Stomach smooth muscle (tissue), 2 donors: ENCODE data around the gene LRRC4C.
"Not testable (repeated sequence)": the region's sequence is repeated elsewhere in the genome, so short reads cannot be mapped to it uniquely, and the experiment has no call there.

Experiments used
- H3K27ac ChIP-seq: one replicate; pipeline ENCODE4 v1.7.0; 2013; ENCODE audit warnings: mild to moderate bottlenecking, low read length, inconsistent platforms
- H3K27me3 ChIP-seq, 2 donors: one replicate each; pipeline ENCODE4 v1.7.0; 2013; ENCODE audit warnings: low read length in 2 of 2; ENCODE audit not compliant: insufficient read depth in 2 of 2, control insufficient read depth in 1 of 2
- H3K36me3 ChIP-seq, 2 donors: one replicate each; pipeline ENCODE4 v1.7.0; 2013; ENCODE audit warnings: low read length in 2 of 2; ENCODE audit not compliant: control insufficient read depth in 2 of 2, insufficient read depth in 2 of 2
- H3K4me1 ChIP-seq: one replicate; pipeline ENCODE4 v1.7.0; 2013; ENCODE audit warnings: low read length; ENCODE audit not compliant: control insufficient read depth, insufficient read depth
- H3K4me3 ChIP-seq, 2 donors: one replicate each; pipeline ENCODE4 v1.7.0; 2013; ENCODE audit warnings: low read length in 2 of 2
- H3K9ac ChIP-seq, 2 donors: one replicate each; pipeline ENCODE4 v1.7.0; 2013; ENCODE audit warnings: low read length in 2 of 2, mild to moderate bottlenecking in 1 of 2
- H3K9me3 ChIP-seq, 2 donors: one replicate each; pipeline ENCODE4 v1.7.0; 2013; ENCODE audit warnings: low read length in 2 of 2; ENCODE audit not compliant: control insufficient read depth in 2 of 2
- donor health status: healthy.
- donor health status: Pancreatic carcinoma.

LRRC4C gene

DNA sequence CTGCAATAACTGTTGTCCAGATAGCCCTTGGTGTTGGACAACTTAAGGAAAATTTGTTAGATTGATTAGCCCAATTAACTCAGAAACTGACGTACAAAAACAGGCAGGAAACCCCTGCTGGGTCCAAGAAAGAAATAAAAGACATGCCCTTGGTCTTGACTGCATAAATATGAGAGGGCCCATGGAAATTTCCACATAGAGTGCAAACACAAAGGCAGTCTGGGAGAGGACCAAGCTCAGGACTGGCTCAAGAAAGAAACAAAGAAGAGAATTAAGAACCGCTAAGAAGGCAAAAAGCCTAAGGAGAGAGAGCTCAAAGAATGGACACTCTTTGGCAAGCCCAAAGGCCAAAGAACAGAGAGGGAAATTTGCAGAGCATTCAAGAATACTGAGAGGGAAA lies 1243.9 kb downstream of the LRRC4C start:
- Histone ChIP-seq H3K4me1 (no peaks in the 10 kb centered on the region), H3K4me3 (no peak overlapping the region), H3K9me3 (no peaks in the 10 kb centered on the region), H3K36me3 (no peaks in the 10 kb centered on the region), H3K9ac (no peak overlapping the region), H3K27ac (no peak overlapping the region), H3K27me3 (no peaks in the 10 kb centered on the region)

DNA sequence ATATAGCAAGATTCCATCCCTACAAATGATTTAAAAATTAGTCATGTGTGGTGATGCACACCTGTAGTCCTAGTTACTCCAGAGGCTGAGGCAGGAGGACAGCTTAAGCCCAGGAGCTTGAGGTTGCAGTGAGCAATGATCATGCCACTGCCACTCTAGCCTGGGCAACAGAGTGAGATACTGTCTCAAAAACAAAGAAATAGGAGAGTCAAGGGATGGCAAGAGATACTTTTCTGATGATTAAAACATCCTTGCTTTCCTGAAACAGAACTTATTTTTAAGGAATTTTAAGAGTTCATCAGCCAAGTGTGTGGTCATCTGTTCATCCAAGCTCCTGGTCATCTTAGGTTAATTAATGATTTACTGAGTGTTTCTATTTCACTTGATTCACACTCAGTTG lies 1252.0 kb downstream of the LRRC4C start:
- Histone ChIP-seq H3K36me3 (no peaks in the 10 kb centered on the region), H3K27ac (no peak overlapping the region), H3K4me3 (no peak overlapping the region), H3K27me3 (no peaks in the 10 kb centered on the region), H3K4me1 (no peaks in the 10 kb centered on the region), H3K9ac (no peak overlapping the region), H3K9me3 (no peaks in the 10 kb centered on the region)

DNA sequence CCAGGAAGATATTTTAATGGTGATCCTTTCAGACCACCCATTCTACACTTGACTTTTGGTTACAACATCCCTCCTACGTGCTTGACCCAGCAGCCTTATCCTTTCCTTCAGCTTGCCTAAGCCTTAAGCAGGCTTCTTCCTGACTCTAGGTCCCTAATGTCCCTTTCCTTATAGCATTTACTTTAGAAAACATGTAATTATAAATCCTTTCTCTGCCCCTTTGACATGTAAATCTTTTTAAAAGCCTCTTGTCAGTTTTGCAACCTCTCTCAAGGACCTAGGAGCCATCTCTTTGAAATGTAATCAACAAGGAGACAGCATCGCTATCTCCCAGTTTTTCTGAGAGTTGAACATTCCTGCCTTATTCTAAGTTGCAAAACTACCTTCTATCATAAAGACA lies 1255.2 kb downstream of the LRRC4C start:
- Histone ChIP-seq H3K27ac (no peak overlapping the region), H3K36me3 (no peaks in the 10 kb centered on the region), H3K27me3 (no peaks in the 10 kb centered on the region), H3K4me1 (no peaks in the 10 kb centered on the region), H3K9ac (no peak overlapping the region), H3K9me3 (no peaks in the 10 kb centered on the region), H3K4me3 (no peak overlapping the region)

DNA sequence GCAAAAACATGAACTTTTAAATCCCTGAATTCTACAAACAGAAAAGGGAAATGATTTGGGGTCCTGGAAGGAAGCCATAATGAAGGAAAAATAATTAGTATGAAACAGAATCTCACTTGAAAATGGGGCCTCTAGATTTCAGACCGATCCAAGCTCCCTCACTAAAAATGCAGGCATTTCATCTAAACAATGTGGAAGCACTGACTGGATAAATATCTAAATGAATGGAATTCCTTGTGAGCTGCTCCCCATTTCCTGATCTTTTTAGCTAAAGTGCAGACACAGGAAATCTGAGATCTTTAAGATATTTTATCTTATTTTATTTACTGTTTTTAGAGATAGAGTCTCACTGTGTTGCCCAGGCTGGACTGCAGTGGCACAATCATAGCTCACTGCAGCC lies 1255.8 kb downstream of the LRRC4C start:
- H3K4me3 ChIP-seq, result no peak overlapping the region
- no peaks in the 10 kb centered on the region for H3K9me3 ChIP-seq
- H3K27ac ChIP-seq, result no peak overlapping the region
- no peaks in the 10 kb centered on the region for H3K27me3 ChIP-seq
- no peaks in the 10 kb centered on the region for H3K36me3 ChIP-seq
- no peak overlapping the region for H3K9ac ChIP-seq
- H3K4me1 ChIP-seq, result no peaks in the 10 kb centered on the region

DNA sequence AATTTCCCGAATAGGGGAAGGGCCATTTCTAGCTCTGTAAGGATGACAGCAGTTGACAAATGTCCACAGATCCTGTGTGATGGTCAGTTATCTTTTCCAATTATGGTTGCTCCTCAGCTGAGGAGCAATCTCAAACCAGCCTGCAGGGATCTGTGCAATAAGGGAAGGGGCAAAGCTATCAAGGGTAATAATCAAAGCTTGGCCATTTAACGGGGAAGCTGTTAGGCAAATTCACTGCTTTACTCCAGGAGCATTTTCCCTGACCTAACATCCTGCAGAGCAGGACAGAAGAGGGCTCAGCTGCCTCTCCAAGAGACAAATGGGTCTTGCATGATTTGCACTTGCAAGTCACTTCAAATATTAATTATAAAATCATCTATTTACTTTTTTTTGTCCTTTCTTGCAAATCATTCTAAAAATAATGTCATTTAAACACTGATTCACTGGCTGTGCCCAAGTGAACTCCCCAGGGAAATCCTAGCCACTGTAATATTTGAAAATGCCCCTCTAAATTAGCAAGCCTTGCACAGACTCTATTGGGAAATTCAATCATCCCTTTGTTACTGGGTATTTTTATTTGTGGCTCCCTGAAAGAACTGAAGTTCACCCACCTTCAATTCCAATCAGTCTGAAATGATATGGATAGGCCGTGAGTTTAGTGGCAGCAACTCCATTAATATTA lies 1256.7 kb downstream of the LRRC4C start:
- Histone ChIP-seq H3K9ac (no peak overlapping the region), H3K4me3 (no peak overlapping the region), H3K27me3 (no peaks in the 10 kb centered on the region), H3K9me3 (no peaks in the 10 kb centered on the region), H3K36me3 (no peaks in the 10 kb centered on the region), H3K27ac (no peak overlapping the region), H3K4me1 (no peaks in the 10 kb centered on the region)

DNA sequence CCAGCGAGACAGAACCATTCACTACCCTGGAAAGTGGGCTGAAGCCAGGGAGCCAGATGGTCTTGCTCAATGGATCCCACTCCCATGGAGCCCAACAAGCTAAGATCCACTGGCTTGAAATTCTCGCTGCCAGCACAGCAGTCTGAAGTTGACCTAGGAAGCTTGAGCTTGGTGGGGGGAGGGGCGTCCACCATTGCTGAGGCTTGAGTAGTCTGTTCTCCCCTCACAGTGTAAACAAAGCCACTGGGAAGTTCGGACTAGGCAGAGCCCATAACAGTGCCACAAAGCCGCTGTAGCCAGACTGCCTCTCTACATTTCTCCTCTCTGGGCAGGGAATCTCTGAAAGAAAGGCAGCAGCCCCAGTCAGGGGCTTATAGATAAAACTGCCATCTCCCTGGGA lies 1266.9 kb downstream of the LRRC4C start:
- H3K27me3 ChIP-seq, H3K4me3 ChIP-seq, H3K9ac ChIP-seq, H3K4me1 ChIP-seq, H3K9me3 ChIP-seq, H3K36me3 ChIP-seq, H3K27ac ChIP-seq: not testable (repeated sequence)

DNA sequence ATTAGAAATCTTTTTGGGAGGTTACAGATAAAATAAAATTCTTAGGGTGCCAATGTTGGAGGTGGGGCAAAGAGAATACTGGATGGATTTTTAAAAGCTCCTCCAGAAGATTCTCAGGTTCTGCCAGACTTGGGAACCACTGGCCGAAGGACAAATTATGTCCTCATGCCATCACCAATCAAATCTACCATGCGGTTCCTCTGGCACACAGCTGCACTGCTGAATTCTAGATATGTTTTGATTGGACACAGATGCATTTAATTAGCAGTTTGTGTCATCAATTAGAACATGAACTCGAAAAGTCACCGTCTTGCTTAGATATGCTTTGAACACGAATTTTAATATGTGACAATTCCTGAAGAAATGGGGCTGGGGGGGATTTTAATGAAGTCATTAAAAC lies 1269.2 kb downstream of the LRRC4C start:
- Histone ChIP-seq H3K9me3 (no peaks in the 10 kb centered on the region), H3K4me1 (no peaks in the 10 kb centered on the region), H3K27me3 (no peaks in the 10 kb centered on the region), H3K36me3 (no peaks in the 10 kb centered on the region), H3K4me3 (no peak overlapping the region), H3K9ac (no peak overlapping the region), H3K27ac (no peak overlapping the region)

DNA sequence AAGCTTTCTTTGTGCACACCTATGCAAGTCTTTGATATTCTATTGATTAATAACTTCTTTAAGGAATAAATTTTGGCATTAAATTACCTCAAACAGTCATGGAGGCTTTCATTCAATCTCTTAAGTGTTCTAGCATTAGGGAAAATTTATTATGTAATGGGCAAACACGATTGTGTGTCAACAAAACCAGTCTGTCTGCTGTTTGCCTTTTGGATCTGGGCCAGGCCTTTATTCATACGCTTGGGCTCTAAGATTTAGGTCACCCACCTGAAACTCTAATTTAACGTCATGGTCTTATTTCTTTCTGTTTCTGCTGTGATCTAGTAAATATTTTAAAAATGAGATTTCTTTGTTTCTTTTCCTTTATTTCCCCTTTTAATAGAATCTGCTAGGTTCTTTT lies 1270.6 kb downstream of the LRRC4C start:
- H3K9ac ChIP-seq, result no peak overlapping the region
- no peaks in the 10 kb centered on the region for H3K9me3 ChIP-seq
- no peaks in the 10 kb centered on the region for H3K36me3 ChIP-seq
- H3K4me1 ChIP-seq, result no peaks in the 10 kb centered on the region
- H3K27me3 ChIP-seq, result no peaks in the 10 kb centered on the region
- H3K4me3 ChIP-seq, result no peak overlapping the region
- no peak overlapping the region for H3K27ac ChIP-seq

DNA sequence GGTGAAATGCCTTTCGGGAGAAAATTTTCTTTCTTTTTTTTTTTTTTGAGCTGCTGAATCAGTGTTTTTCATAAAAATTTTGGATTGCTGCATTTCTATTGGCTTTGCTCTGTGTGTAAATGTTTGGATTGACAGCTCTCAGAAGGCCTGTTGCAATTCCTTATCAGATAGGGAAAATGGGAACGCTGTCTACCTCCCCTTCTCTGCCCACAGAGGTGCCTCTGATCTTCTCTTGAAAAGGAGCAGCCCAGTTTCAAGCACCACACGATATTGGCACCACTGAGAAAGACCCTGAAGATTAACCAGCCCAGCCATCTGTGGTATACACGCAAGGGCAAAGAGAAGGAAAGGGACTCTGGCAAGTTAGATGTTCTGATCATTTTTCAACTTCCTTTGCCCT lies 1272.2 kb downstream of the LRRC4C start:
- no peak overlapping the region for H3K9ac ChIP-seq
- H3K9me3 ChIP-seq, result no peaks in the 10 kb centered on the region
- H3K36me3 ChIP-seq, result no peaks in the 10 kb centered on the region
- no peak overlapping the region for H3K27ac ChIP-seq
- no peaks in the 10 kb centered on the region for H3K27me3 ChIP-seq
- no peak overlapping the region for H3K4me3 ChIP-seq
- H3K4me1 ChIP-seq, result no peaks in the 10 kb centered on the region

- no peaks in the 10 kb centered on the region for H3K36me3 ChIP-seq
- H3K27me3 ChIP-seq, result no peaks in the 10 kb centered on the region
- H3K9ac ChIP-seq, result no peak overlapping the region
- H3K4me3 ChIP-seq, result no peak overlapping the region
- no peak overlapping the region for H3K27ac ChIP-seq
- no peaks in the 10 kb centered on the region for H3K4me1 ChIP-seq
- no peaks in the 10 kb centered on the region for H3K9me3 ChIP-seq
Measured at GRCh38 chr11:40186437-40187263, 1272.8 kb downstream of the LRRC4C start.

DNA sequence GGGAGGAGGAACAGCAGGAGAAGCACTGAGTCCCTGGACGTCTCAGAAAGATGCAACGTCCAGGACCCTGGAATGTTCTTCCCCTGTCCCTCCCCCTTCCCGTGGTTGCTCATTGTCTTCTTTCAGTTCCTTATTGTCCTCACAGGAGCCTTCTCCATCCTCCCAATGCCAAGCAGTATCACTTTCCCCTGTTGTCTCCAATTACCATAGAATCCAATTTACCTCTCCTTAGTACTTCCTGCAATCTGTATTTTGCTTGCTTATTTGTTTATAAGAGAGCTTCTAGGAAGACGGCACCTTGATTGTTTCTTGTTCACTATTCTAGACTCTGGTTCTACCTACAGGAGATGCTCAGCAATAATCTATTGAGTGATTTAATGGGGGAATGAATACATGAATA lies 1273.7 kb downstream of the LRRC4C start:
- no peak overlapping the region for H3K4me3 ChIP-seq
- H3K4me1 ChIP-seq, result no peaks in the 10 kb centered on the region
- no peaks in the 10 kb centered on the region for H3K36me3 ChIP-seq
- H3K9ac ChIP-seq, result no peak overlapping the region
- H3K27ac ChIP-seq, result no peak overlapping the region
- no peaks in the 10 kb centered on the region for H3K27me3 ChIP-seq
- no peaks in the 10 kb centered on the region for H3K9me3 ChIP-seq
